GM13976 (cell line): Measurements from ENCODE around the gene ASCC3.

ENCODE experiments used
- DNase-seq: peaks from one replicate; pipeline ENCODE4 v3.0.0; 2012; ENCODE audit warnings: low spot score
- CTCF ChIP-seq: IDR thresholded peaks from 2 replicates; pipeline ENCODE4 v1.5.1; 2012; ENCODE audit warnings: borderline replicate concordance, mild to moderate bottlenecking; ENCODE audit not compliant: insufficient read depth; ENCODE audit errors: extremely low read depth, missing control alignments, control extremely low read depth
- in situ Hi-C: fragments of 300-500 bp; cut with MboI; formaldehyde crosslinking; loops from one replicate; pipeline ENCODE4 v1.12.0; 2022; ENCODE audit warnings: low sequenced_read_pairs, mixed read lengths, inconsistent platforms; ENCODE audit not compliant: unreplicated experiment

The ASCC3 gene

GRCh38 chr6:100818066-100818465 is 63.1 kb downstream of the ASCC3 start:
- no peak for DNase-seq
- in situ Hi-C loops: no loop called here
- no peak for TF ChIP-seq CTCF

- in situ Hi-C loops: no loop called here
- no peak for DNase-seq
- no peak for TF ChIP-seq CTCF
Measured at GRCh38 chr6:100810015-100810414, 71.1 kb downstream of the ASCC3 start.

- in situ Hi-C loops: no loop called here
- no peak for TF ChIP-seq CTCF
- DNase-seq: no peak
Measured at GRCh38 chr6:100809346-100809745, 71.8 kb downstream of the ASCC3 start.

GRCh38 chr6:100808638-100809275 is 72.4 kb downstream of the ASCC3 start:
- DNase-seq: no peak

GRCh38 chr6:100806296-100806695 is 74.8 kb downstream of the ASCC3 start:
- DNase-seq: no peak
- in situ Hi-C loops: no loop called here
- no peak for TF ChIP-seq CTCF

More at GRCh38 chr6:100808638-100809275, 72.4 kb downstream of the ASCC3 start:
- no peak for TF ChIP-seq CTCF
- in situ Hi-C loops: no loop called here

GRCh38 chr6:100803264-100804045 is 77.7 kb downstream of the ASCC3 start:
- DNase-seq: no peak
- in situ Hi-C loops: no loop called here
- TF ChIP-seq CTCF: no peak

- no peak for DNase-seq
- no peak for TF ChIP-seq CTCF
- in situ Hi-C loops: no loop called here
Measured at GRCh38 chr6:100801036-100801435, 80.1 kb downstream of the ASCC3 start.
